Smooth muscle cell (in vitro differentiated cells): Measurements from ENCODE around the gene CYBA. TPM values are rescaled to one million over a fixed set of nuclear protein-coding genes. Genes with fewer than 3 reads are reported as not detected.

ENCODE experiments used
- DNase-seq: peaks from one replicate; lab custom pipeline; 2025; ENCODE audit not compliant: unreplicated experiment; lab: John Stamatoyannopoulos, UW
- H2AFZ ChIP-seq: fragments of 200-600 bp; sonication (generic); 2 replicates; pipeline ENCODE4 v1.6.0; 2016; ENCODE audit warnings: antibody characterized with exemption, low read depth, mild to moderate bottlenecking
- H3F3A ChIP-seq: fragments of 200-600 bp; sonication (generic); 2 replicates; pipeline ENCODE4 v1.6.0; 2017; ENCODE audit warnings: antibody characterized with exemption, low read depth
- H3K27ac ChIP-seq: fragments of 200-600 bp; sonication (generic); 2 replicates; pipeline ENCODE4 v1.5.1; 2016; ENCODE audit warnings: low read depth, mild to moderate bottlenecking
- H3K27me3 ChIP-seq: fragments of 200-600 bp; sonication (generic); 2 replicates; pipeline ENCODE4 v1.6.1; 2016; ENCODE audit warnings: low read depth, mild to moderate bottlenecking
- H3K36me3 ChIP-seq: fragments of 200-600 bp; sonication (generic); 2 replicates; pipeline ENCODE4 v1.5.1; 2016; ENCODE audit warnings: low read depth
- H3K4me1 ChIP-seq: fragments of 200-600 bp; sonication (generic); 2 replicates; pipeline ENCODE4 v1.5.1; 2016; ENCODE audit warnings: low read depth
- H3K4me2 ChIP-seq: fragments of 200-600 bp; sonication (generic); 2 replicates; pipeline ENCODE4 v1.6.0; 2016; ENCODE audit warnings: mild to moderate bottlenecking
- H3K4me3 ChIP-seq: fragments of 200-600 bp; sonication (generic); 2 replicates; pipeline ENCODE4 v1.5.1; 2016; ENCODE audit warnings: mild to moderate bottlenecking
- H3K79me2 ChIP-seq: fragments of 200-600 bp; sonication (generic); 2 replicates; pipeline ENCODE4 v1.6.0; 2016; ENCODE audit warnings: low read depth, mild to moderate bottlenecking
- H3K9ac ChIP-seq: fragments of 200-600 bp; sonication (generic); 2 replicates; pipeline ENCODE4 v1.6.0; 2016; ENCODE audit warnings: low read depth
- H3K9me3 ChIP-seq: fragments of 200-600 bp; sonication (generic); replicated peaks from 2 replicates; pipeline ENCODE4 v1.5.1; 2016; ENCODE audit warnings: low read depth
- H4K20me1 ChIP-seq: fragments of 200-600 bp; sonication (generic); 2 replicates; pipeline ENCODE4 v1.6.0; 2016; ENCODE audit warnings: low read depth
- CTCF ChIP-seq: fragments of 200-600 bp; sonication (generic); IDR thresholded peaks from 2 replicates; pipeline ENCODE4 v1.5.1; 2017; ENCODE audit warnings: borderline replicate concordance, mild to moderate bottlenecking, antibody characterized with exemption; ENCODE audit not compliant: insufficient read depth, poor library complexity, severe bottlenecking
- WGBS: methylation state at CpG from one replicate; pipeline ENCODE4 v1.1.7; 2016; ENCODE audit warnings: low lambda C conversion rate; 5-methylcytosine and 5-hydroxymethylcytosine counted together
- polyA plus RNA-seq: library from polyadenylated mRNA; unstranded; fragments of >200 nt; fragmentation: Nextera tagmentation; extraction: Ambion mirVana; gene quantifications from 2 replicates; pipeline ENCODE4 v1.2.1, GENCODE V29; 2016
- total RNA-seq: library from RNA; depleted of rRNA; stranded (reverse); fragments of >200 nt; gene quantifications from 2 replicates; pipeline ENCODE4 v1.2.3, GENCODE V29; 2014

Gene CYBA
- total and polyA plus RNA-seq, 2 experiments from 2014 or later: 181 to 388 TPM

GRCh38 chr16:88627531-88628411 lies 23.1 kb downstream of the CYBA start:
- Histone ChIP-seq H3K4me2 (no peak overlapping the region), H3K79me2 (no peaks in the 10 kb centered on the region), H4K20me1 (peaks cover 6% of the 10 kb centered on the region), H3K27ac (no peak overlapping the region), H3K9me3 (no peaks in the 10 kb centered on the region), H3K27me3 (no peaks in the 10 kb centered on the region), H2AFZ (no peak overlapping the region), H3K4me1 (no peaks in the 10 kb centered on the region), H3K9ac (no peak overlapping the region), H3F3A (no peaks in the 10 kb centered on the region), H3K36me3 (no peaks in the 10 kb centered on the region), H3K4me3 (no peak overlapping the region)
- TF ChIP-seq CTCF: no peak
- no peak for DNase-seq
- whole genome bisulfite sequencing: 98% methylated on average over 27 of the region's 27 CpGs

- DNase-seq: no peak
- no peak for TF ChIP-seq CTCF
- H3K79me2 ChIP-seq: no peaks in the 10 kb centered on the region
- H3K4me3 ChIP-seq: no peak overlapping the region
- no peaks in the 10 kb centered on the region for H3K27me3 ChIP-seq
- H3K4me2 ChIP-seq: no peak overlapping the region
- H3K4me1 ChIP-seq: no peaks in the 10 kb centered on the region
- no peaks in the 10 kb centered on the region for H3F3A ChIP-seq
- 96% methylated on average over 9 of the region's 9 CpGs for WGBS
- no peaks in the 10 kb centered on the region for H3K36me3 ChIP-seq
- no peak overlapping the region for H3K27ac ChIP-seq
- peaks cover 18% of the 10 kb centered on the region for H4K20me1 ChIP-seq
- no peak overlapping the region for H3K9ac ChIP-seq
- no peak overlapping the region for H2AFZ ChIP-seq
- H3K9me3 ChIP-seq: no peaks in the 10 kb centered on the region
Measured at GRCh38 chr16:88626646-88627045, 24.2 kb downstream of the CYBA start.

- H3K9me3 ChIP-seq: no peaks in the 10 kb centered on the region
- no peak overlapping the region for H3K4me3 ChIP-seq
- DNase-seq: no peak
- peaks cover 3% of the 10 kb centered on the region for H3K79me2 ChIP-seq
- H4K20me1 ChIP-seq: peaks cover 33% of the 10 kb centered on the region
- H3F3A ChIP-seq: no peaks in the 10 kb centered on the region
- H3K4me1 ChIP-seq: no peaks in the 10 kb centered on the region
- H2AFZ ChIP-seq: no peak overlapping the region
- WGBS: 99% methylated on average over 17 of the region's 17 CpGs
- no peak overlapping the region for H3K4me2 ChIP-seq
- no peak overlapping the region for H3K9ac ChIP-seq
- no peaks in the 10 kb centered on the region for H3K36me3 ChIP-seq
- no peak overlapping the region for H3K27ac ChIP-seq
- H3K27me3 ChIP-seq: no peaks in the 10 kb centered on the region
- no peak for TF ChIP-seq CTCF
Measured at GRCh38 chr16:88624977-88625576, 25.8 kb downstream of the CYBA start.
